ENCODE results near the gene MOK.
A peak's percentile ranks its signal among the peaks of the same experiment; 100 is the strongest.

The MOK gene

DNA sequence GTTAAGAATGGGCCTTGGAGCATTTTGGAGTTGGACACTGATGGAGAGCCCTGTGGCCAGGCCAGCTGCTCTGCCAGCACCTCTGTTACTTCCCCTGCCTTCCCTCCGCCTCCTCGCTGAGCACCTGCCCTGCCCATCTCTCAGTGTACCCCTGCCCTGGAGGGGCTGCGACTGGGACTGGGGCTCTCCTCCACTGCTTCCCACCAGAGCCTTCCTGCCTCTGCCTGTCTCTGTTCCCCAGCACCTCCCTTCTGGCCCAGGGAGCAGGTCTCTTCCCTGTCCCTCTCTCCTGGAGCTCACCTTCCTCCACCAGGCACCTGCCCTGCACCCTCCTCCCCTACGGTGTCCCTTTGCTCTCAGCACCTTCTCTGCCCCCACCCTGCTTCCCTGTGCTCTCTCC is 103.2 kb downstream of the MOK start:
- no peak for DNase-seq

DNA sequence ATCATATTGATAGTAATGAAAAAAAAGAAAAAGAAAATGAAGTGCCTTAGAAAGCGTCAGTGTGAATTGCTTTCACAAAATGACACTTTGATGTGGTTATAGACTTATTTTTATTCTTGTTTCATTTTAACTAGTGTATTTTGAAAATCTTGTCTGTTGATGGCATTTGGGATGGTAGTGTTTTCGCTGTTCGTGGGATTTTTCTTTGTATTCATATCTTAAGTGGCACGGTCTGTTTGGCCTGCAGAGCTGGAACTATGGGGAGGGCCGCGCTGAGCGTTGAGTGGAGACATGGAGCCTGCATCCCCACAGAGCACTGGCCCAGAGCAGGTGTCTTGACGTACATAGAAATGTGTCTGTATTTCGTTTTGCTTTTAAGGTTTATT is 103.6 kb downstream of the MOK start:
- DNase-seq: no peak

DNA sequence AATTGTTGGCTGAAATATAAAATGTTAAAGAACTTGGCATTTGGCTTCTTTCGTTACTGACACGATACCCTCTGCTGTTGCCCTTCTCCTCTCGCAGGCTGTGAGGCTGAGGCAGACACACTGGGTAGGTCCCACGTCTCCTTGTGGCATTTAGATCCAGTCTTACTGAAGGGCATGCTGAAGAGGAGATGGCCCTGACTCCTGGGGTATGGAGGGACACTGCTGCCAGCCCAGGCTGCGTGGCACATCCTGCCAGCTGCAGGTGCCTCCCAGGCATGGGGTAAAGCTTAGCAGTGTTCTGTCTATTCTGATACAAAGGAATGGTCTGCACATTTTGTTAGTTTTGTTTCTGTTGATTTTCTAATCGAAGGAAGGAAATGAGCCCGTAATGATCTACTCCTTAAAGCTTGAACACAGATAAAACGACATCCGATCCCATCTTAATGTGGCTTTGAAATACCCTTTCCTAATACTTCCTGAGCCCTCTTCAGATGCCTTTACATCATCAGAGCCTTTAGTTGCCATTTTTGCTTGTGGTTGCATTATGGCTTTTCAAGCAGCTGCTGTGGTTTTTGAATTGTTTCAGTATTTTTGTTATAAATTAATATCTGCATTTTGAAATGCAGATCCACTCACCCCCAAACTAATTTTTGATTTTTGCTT is 104.1 kb downstream of the MOK start:
- no peak for DNase-seq

DNA sequence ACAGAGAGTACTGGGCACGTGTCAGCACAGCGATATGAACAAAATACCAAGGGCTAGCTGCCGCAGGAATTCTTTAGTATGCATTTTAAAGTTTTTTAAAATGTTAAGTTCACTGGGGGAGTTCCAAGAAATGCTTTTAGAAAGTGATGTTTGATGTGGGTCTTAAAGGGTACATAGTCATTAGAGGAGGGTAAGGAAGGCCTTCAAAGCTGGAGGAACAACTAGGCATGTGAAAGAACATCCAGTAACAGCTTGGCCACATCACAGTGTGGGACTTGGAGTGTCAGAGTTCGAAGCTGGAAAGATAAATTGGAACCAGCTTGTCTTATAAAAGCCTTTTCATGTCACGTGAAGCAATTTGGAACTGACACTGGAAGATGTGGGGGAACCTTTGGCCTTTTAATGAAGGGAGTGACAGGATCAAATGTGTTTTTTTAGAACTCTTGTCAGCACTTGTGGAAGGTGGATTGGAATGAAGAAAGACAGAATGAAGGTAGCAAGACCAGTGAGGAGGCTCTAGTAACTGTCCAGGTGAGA is 107.6 kb downstream of the MOK start:
- no peak for DNase-seq

DNA sequence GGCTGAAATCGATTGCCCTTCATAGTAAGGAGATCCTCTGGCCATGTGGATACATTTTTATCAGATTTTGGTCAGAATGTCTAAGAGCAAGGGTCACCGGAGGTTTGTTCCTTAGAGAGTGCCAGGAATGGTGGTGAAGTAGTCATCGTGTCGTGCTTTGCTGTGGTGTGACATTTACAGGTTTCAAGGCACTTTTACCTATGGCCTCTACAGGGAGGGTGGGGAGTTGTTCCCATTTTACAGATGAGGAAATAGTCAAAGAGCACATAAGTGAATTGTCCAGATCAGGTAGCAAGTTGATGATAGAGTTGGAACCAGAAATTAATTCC is 108.1 kb downstream of the MOK start:
- no peak for DNase-seq

DNA sequence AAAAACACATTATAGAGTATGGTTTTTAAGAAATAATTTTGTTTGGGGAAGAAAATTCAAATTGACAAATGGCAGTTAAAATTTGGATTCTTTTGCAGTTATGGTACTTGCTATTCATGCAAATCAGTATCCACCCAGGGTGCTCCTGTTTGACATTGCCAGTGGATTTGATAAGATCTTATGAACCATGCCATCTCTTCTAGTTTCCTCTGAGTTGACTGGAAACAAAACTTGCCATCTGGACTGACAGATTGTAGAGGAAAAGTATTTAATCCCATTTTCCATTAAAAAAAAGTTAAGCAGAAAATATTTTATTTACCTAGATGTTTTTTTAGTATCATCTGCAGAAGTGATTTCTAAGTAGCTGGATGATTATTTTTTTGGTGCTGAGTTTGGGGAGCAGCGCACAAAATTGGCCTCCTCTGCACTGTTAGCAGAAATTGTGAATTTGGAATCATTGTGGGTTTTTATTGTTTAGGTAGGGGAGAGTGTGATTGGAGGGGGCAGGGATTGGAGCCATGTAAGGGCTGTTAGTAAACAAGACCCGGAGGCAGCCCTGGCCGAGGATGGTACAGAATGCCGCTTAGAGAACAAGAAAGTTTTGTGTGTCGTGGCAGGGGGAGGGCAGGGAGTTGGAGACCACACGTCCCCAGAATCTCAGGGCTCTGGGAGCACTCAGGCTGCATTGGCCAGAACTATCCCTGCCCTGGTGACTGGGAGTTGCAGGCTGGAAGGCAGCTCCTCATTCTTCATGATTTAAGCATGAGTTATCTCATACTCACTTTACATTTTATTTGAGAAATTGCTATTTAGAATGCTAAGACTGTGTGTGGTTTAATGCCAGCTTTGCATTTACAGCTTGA is 108.7 kb downstream of the MOK start:
- no peak for DNase-seq

DNA sequence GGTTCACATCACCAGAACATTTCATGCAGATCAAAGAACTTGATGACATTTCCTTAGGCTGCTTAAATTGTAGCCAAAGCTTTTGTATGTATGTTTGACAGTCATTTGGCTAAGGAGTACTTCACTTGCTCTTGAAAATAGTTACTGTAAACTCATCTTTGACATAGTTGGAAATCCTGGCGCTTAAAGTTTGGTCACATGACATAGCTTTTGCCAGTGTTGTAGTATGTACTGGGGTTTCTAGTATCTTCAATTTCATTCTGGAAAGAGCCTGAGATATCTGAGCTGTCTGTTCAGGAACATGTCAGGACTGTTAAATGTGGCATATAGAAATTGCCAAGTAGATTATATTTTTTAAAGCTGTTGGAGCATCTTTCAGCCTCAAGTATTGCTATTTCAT is 109.5 kb downstream of the MOK start:
- DNase-seq: no peak

DNA sequence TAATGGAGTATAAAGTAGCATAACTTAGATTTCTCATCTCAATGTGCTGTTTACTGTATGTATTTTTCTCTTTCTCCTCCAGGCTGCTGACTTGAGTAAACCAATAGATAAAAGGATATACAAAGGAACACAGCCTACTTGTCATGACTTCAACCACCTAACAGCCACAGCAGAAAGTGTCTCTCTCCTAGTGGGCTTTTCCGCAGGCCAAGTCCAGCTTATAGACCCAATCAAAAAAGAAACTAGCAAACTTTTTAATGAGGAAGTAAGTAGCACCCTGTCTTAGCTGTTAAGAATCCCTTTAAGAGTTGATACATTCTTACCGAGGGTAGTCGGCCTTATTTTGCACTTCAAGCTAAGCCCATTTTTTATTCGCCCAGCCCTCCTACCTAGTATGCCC is 110.1 kb downstream of the MOK start:
- no peak for DNase-seq

DNA sequence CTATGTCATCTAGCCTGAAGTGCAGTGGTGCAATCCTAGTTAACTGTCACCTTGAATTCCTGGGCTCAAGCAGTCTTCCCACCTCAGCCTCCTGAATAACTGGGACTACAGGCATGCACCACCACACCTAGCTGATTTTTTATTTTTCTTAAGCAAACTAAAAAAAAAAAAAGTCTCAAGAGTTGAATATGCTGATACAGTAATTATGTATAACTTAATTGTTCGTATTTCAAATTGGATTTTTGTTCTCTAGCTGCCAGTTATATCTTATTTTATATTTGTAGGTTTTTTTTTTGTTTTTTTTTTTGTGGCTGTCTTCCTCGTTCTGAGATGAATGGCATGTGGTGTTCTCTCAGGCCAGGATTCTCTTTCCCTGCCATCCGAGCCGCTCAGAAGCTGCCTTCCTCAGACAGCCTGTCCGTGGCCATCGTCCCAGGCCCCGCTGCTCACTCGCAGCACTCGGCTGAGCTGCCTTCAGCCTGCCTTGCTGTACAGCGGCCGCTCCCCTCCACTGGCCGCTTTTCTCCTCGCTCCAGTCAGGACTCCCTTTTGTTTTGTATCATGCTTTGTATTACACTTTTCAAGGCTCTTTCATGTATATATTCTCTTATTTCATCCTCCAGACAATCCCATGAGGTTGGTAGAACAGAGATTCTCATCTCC is 112.0 kb downstream of the MOK start:
- no peak for DNase-seq

DNA sequence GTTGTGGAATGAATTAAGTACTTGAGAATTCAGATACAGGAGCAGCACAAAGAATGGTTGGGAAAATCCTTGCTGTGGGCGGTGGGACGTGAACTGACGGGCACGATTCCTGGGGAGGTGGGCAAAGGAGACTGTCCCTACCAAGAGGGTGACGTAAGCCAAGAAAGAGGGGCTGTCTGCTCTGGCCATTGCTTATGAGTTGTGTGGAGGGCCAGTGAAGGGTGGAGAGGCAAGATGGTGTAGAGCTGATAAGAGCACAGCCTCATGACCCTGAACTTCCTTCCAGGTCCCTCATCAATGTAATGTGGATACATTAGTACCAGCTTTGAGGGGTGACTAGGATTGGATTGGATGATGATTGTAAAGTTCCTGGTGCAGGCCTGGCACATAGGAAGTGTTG is 115.1 kb downstream of the MOK start:
- DNase-seq: no peak

DNA sequence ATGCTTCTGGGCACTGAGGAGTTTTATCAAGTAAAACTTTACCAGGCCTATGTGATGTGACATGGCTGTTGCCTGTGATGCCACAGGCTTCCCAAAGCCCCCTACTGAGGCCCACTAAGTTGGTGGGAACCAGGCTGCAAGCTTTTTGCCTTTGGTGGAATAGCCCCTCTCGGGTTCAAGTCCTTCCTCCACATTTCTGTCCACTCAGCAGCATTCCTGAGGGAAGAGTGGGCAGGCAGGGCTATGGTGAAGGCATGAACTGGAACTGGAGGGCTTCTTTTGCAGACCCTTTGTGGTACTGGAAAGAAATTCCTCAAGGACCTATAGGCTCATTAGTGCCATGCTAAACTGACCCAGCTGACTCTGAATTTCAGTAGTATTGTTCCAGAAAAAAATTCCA is 116.8 kb downstream of the MOK start:
- DNase-seq: no peak

DNA sequence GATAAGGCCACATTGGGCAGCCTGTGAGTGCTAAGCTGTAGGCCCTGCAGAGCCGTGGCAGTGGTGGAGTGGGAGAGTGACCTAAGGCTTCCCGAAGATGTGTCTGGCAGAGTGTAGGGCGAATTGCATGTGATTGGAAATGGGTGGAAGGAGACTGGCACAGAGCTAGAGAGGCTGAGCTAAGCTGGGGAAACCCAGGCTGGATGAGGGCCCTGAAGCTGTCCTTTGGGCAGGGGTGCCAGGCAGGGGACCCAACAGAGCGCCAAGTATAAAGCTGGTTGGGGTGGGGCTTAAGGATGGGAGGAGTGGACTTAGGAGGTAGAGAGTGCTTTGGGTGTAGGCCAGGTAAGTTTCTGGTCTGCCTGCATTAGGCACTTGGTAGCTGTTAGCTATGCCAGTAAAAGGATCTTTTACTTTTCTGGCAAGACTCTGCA is 117.4 kb downstream of the MOK start:
- peak; percentile 2 for DNase-seq

DNA sequence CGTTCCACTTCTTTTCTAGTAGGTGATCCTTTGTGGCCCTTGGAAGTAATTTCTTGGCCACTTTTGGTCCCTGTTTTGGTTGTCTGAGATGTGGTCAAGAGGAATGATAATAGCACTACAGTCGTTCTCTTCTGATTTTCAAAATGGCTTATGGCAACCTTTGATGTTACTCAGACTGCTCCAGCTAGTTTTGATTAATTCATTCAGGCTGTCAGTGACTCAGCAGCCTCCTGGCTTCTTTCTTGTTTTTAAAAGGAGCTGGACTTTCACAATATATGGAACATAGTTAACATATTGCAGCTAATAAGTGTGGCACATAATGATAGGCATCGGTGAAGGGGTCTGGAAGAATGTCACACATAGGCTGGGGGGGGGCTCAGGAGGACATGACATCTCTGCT is 117.9 kb downstream of the MOK start:
- DNase-seq: peak; percentile 77

DNA sequence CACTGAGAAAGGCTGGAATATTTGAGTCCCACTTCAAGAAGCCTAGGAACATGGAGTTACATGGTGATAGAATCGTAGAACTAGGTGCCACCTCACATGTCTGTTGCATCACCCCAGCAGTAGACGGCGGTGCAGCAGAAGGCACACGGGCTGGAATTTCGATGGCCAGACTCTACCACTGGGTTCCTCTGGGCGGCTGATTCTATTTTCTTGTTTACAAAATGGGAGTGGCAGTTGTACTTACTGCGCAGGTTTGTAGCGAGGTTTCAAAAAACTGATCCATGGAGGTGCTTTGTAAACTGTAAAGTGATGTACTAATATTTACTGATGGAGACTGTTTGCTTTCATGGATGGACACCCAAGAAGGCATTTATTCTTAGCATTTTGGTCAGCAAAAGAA is 119.6 kb downstream of the MOK start:
- DNase-seq: no peak

DNA sequence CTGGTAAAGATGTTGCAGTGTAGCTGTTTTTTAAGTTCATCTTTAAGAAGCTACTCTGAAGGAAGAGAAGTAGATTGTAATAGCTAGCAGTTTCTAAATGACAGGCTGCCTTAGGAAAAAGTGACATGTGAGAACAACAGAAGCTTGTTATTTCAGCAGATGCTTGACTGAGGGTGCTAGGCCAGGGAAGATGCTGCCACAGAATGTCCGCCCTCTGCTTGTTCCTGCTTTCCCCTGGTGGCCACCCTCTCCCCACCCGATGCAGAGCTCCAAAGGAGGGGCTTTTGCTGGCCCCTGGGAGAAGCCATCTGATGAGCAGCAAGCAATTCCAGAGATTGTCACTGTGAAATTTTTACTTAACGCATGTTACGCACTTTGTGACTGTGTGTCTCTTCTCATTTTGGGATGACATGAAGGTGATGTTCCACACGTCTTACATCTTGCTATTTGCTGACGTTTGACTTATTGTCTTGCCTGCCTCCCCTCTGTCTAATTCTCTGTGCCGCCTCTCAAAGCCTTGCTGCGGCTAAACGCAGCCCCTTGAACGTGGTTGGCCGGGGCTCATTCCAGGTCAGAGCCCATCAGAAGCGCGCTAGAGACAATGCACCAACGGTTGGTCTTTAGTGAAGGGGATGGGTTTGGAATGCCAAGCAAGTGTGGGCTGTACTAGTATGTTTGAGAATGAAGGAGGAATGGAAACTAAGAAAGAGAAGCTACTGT is 120.5 kb downstream of the MOK start:
- DNase-seq: no peak

DNA sequence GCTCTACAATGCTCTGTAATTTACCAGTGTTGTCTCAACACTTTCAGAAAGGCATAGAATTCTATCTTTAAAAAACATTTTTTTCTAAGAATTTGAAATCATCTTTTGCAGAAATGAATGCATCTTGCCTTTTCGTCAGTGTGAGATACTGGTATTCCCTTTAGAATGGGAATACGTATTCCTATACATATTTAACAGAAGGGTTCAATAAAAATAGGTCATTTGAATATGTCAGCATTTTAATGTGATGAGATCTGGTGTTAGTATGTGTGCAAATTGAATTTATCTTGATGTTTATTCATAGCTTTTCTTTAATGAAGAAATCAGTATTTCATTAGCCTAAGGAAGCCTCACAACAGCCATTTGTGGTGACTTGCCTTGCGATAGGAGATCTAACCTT is 121.1 kb downstream of the MOK start:
- DNase-seq: no peak

DNA sequence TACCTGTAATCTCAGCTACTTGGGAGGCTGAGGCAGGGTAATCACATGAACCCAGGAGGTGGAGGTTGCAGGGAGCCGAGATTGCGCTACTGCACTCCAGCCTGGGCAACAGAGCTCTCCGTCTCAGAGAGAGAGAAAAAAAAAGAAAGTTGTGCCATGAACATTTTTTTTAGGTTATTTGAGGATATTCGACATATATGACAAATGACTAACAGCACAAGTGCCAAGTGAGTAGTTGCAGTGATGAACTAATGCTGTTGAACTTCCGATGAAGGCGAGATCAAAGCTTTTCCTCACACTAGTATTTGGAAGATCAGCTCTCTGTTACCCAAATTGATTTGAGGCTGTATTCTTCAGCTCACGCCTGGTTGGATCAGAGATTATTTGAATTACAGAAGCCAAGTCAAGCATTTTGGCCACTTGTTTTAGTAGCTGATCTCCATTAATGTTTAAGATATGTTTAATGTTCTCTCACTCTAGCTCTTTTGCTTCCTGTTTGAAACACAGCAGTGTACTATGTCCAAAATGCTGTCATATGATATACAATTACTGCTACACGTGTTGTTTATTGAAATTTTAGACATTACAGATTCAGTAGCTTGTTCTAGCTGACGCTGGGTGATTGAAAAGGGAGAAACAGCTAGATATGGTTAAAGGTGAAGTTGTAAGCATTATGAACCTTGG is 121.9 kb downstream of the MOK start:
- no peak for DNase-seq

DNA sequence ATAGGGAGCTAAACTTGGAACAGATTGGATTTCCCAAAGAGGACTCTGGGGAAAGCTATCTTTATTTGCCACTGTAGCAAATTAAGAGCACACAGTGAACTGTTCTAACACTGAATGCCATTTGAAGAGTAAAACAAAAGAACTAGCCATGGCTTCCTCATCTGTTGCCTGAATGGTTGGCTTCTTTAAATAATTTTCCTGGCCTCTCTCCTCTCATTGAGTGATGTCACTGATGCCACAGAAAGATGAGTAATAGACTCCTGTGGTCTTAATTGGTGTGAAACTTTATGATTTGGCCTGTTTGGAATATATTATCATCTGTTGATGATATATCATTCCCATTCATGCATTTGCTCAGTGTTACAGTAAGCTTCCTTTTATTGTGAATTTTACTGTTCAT is 122.8 kb downstream of the MOK start:
- peak; percentile 26 for DNase-seq

DNA sequence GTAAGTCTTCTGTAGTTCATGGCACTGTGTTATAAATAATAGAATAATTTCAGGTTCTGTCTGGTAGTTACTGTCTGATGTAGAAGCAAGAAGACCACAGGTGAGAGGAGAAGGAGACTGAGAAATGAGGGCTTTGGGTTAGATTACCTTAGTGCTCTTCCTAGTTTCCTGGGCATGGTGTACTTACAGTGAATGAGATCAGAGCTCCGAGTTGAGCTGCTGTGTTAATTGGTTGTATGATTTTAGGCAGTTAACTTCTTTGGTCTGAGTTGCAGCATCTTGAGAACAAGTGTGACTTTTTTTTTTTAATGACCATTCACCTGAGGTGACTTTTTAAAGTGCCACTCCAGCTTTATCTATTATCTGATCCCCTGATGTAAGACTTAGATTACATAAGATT is 123.8 kb downstream of the MOK start:
- DNase-seq: no peak

DNA sequence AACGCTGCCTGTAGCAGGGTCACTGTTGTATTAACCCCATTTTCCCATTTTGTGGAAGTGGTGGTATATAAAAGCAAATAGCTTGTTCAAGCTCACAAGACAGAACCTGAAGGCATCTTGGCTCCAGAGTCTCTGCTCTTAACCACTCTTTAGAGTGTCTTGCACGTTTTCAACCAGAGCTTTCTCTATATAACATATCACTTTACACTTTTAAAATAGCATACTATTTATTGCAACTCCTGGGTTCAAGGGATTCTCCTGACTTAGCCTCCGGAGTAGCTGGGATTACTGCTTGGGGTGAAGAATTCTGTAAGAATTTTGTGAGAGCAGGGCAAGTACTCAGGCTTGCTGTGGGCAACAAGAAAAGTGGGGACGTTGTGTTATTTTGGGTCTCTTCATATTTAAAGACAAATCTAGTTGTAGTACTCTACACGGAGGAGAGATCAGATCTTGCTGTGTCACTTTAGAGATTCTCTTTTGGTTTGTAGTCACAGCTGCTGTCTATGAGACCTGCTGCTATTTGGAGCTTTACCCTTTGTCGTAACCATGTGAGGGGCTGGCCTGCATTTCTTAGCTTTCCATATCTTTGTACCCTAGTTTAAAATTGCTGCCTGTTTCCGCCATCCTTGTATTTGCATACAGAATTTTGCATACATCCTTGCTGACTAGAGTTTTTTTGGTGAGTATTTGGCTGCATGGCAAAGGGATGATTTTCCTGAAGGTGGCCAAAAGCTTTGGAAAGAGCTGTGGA is 124.5 kb downstream of the MOK start:
- DNase-seq: no peak
